Adrenal gland (tissue), 5 donors: ENCODE measurements around the gene ARHGEF3.

Experiments used
- POLR2A ChIP-seq, 2 donors: fragments of 450-650 bp; IDR thresholded peaks; one replicate each; pipeline ENCODE4 v1.6.1; 2017; ENCODE audit warnings: antibody characterized with exemption in 2 of 2, mild to moderate bottlenecking in 2 of 2, moderate library complexity in 1 of 2
- TF ChIP-seq, protein P1 (sequence below), 6 experiments: fragments of 450-650 bp in 4 of 6; fragments of 200-600 bp in 2 of 6; sonication (generic) in 1 of 6; IDR thresholded peaks; 1 replicate in 5 of 6; 2 replicates in 1 of 6; pipeline versions ENCODE4 v1.5.1 to v1.8.0; 2016 to 2021; ENCODE audit warnings: antibody characterized with exemption in 6 of 6, mild to moderate bottlenecking in 2 of 6, moderate library complexity in 1 of 6
- donor health status: DM: no; HTN: no; CAD: no.

DNA sequence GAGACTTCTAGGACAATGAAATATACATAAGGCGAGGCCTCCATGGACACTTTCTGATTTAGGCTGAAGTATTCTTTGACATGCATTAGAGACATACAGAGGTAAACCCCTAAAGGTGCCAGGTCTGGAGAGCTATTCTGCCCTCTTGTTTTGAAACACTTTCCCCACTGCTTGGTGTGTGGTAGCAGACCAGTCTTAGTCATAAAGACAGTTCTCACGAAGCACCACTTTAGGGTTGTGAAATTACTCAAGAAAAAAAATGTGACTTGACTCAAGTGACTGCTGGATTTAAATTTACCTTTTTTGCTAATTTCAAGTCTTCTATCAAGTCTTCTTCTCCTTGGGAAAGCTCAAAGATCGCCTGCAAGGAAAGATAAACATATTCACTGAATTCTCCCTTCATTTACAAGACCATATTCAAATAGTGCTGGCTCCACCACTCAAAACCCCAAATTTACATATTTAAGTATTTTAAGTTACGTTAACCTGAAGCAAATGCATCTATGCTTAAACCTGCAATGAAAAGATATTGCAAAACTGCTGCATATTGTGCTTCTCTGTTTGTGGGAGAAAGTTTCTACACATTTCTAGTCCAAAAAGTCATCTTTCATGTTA lies 48.4 kb downstream of the ARHGEF3 start:
- TF ChIP-seq, protein P1, sequence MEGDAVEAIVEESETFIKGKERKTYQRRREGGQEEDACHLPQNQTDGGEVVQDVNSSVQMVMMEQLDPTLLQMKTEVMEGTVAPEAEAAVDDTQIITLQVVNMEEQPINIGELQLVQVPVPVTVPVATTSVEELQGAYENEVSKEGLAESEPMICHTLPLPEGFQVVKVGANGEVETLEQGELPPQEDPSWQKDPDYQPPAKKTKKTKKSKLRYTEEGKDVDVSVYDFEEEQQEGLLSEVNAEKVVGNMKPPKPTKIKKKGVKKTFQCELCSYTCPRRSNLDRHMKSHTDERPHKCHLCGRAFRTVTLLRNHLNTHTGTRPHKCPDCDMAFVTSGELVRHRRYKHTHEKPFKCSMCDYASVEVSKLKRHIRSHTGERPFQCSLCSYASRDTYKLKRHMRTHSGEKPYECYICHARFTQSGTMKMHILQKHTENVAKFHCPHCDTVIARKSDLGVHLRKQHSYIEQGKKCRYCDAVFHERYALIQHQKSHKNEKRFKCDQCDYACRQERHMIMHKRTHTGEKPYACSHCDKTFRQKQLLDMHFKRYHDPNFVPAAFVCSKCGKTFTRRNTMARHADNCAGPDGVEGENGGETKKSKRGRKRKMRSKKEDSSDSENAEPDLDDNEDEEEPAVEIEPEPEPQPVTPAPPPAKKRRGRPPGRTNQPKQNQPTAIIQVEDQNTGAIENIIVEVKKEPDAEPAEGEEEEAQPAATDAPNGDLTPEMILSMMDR (IDR thresholded peaks at IDR 0.05) = no peak
- TF ChIP-seq POLR2A (IDR thresholded peaks at IDR 0.05) = no peak
